ENCODE data around the gene AIP. TPM values are rescaled to one million over a fixed set of nuclear protein-coding genes. Genes with fewer than 3 reads are reported as not detected.

AIP gene
- total RNA-seq, 2 donors from 2014 or later = 49.2 to 78.0 TPM

- TF ChIP-seq, protein P1, sequence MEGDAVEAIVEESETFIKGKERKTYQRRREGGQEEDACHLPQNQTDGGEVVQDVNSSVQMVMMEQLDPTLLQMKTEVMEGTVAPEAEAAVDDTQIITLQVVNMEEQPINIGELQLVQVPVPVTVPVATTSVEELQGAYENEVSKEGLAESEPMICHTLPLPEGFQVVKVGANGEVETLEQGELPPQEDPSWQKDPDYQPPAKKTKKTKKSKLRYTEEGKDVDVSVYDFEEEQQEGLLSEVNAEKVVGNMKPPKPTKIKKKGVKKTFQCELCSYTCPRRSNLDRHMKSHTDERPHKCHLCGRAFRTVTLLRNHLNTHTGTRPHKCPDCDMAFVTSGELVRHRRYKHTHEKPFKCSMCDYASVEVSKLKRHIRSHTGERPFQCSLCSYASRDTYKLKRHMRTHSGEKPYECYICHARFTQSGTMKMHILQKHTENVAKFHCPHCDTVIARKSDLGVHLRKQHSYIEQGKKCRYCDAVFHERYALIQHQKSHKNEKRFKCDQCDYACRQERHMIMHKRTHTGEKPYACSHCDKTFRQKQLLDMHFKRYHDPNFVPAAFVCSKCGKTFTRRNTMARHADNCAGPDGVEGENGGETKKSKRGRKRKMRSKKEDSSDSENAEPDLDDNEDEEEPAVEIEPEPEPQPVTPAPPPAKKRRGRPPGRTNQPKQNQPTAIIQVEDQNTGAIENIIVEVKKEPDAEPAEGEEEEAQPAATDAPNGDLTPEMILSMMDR (IDR thresholded peaks at IDR 0.05) = no peak
- Histone ChIP-seq H3K27me3 (no peaks in the 10 kb centered on the region), H3K27ac (no peak overlapping the region), H3K36me3 (no peaks in the 10 kb centered on the region), H3K9me3 (no peaks in the 10 kb centered on the region), H3K4me1 (no peaks in the 10 kb centered on the region), H3K4me3 (no peak overlapping the region)
- no peak for DNase-seq (ENCODE audit: low spot score)
These were observed 28.8 kb upstream of the AIP start for GRCh38 chr11:67453816-67454732.

DNA sequence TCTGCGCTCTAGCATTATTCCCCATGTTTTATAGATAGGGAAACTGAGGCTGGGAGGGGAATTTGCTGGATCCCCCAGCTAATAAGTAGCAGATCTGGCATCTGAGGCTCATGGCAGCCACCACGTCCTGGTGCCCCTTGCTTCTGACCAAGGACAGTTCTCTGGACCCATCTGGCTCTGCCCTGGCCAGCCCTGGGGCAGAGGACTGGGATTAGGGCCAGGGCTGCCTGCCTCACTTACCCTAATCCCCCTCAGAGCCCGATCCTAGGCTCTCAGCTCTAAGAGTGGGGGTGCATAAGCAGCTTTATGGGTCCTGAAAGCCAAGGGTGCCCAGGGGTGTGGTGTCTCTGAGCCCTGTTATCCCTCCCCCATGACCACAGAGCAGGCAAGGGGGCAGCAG lies 27.8 kb upstream of the AIP start, which contains the start of gene CABP4:
CABP4 (plus strand) TSS at position 301 of the 400 bp plus-strand sequence; CDS start at position 371, 70 bp downstream.
- no peak for DNase-seq (ENCODE audit: low spot score)
- Histone ChIP-seq H3K4me1 (no peaks in the 10 kb centered on the region), H3K4me3 (no peak within 1 kb of the TSS), H3K27me3 (no peaks in the 10 kb centered on the region), H3K27ac (no peak within 1 kb of the TSS), H3K9me3 (no peaks in the 10 kb centered on the region), H3K36me3 (no peaks in the 10 kb centered on the region)
- TF ChIP-seq, protein P1 (IDR thresholded peaks at IDR 0.05) = no peak

GRCh38 chr11:67456068-67456705 lies 26.6 kb upstream of the AIP start:
- H3K9me3 ChIP-seq = no peaks in the 10 kb centered on the region
- DNase-seq (ENCODE audit: low spot score) = no peak
- TF ChIP-seq, protein P1 (IDR thresholded peaks at IDR 0.05) = no peak
- H3K4me1 ChIP-seq = no peaks in the 10 kb centered on the region
- no peak overlapping the region for H3K4me3 ChIP-seq
- no peak overlapping the region for H3K27ac ChIP-seq
- no peaks in the 10 kb centered on the region for H3K27me3 ChIP-seq
- no peaks in the 10 kb centered on the region for H3K36me3 ChIP-seq

DNA sequence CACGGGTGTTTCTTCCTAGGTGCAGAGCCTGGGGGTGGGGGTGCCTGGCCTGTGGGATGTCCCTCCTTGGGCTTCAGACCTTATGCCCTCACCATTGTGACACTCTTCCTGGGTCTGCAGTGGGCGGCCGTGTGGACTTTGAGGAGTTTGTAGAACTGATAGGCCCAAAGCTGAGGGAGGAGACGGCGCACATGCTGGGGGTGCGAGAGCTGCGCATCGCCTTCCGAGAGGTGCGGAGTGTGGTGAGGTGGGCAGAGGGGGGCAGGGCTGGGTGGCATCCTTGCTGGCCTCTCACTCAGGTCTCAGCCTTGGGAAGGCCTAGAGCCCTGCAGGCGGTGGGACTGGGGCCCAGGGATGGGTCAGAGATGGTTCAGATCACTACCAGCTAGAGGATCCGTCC lies 25.4 kb upstream of the AIP start:
- no peaks in the 10 kb centered on the region for H3K9me3 ChIP-seq
- TF ChIP-seq, protein P1 (IDR thresholded peaks at IDR 0.05) = no peak
- no peak overlapping the region for H3K4me3 ChIP-seq
- no peak overlapping the region for H3K27ac ChIP-seq
- no peak for DNase-seq (ENCODE audit: low spot score)
- H3K36me3 ChIP-seq = no peaks in the 10 kb centered on the region
- H3K27me3 ChIP-seq = no peaks in the 10 kb centered on the region
- no peaks in the 10 kb centered on the region for H3K4me1 ChIP-seq

DNA sequence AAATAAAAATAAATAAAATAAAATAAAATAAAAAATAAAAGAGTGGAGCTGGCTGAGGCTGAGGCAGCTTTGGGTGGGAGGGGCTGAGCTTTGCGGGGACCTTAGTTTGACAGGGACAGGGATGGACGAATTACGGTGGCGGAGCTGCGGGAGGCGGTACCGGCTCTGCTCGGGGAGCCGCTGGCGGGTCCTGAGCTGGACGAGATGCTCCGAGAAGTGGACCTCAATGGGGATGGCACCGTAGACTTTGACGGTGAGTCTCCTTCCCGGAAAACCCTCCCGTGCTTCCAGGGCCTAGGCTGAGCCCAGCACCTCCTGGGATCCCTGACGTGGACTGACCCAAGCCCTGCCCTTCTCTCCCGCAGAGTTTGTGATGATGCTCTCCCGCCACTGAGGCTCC lies 24.6 kb upstream of the AIP start:
- DNase-seq (ENCODE audit: low spot score) = no peak
- TF ChIP-seq, protein P1 (IDR thresholded peaks at IDR 0.05) = no peak
- no peaks in the 10 kb centered on the region for H3K4me1 ChIP-seq
- no peak overlapping the region for H3K4me3 ChIP-seq
- H3K27ac ChIP-seq = no peak overlapping the region
- H3K9me3 ChIP-seq = no peaks in the 10 kb centered on the region
- no peaks in the 10 kb centered on the region for H3K27me3 ChIP-seq
- no peaks in the 10 kb centered on the region for H3K36me3 ChIP-seq
